ENCODE data around the gene RPS6KB2. TPM values are rescaled to one million over a fixed set of nuclear protein-coding genes. Genes with fewer than 3 reads are reported as not detected.

Gene RPS6KB2
- total RNA-seq, 1 experiment from 2014 or later: 58.8 TPM

DNA sequence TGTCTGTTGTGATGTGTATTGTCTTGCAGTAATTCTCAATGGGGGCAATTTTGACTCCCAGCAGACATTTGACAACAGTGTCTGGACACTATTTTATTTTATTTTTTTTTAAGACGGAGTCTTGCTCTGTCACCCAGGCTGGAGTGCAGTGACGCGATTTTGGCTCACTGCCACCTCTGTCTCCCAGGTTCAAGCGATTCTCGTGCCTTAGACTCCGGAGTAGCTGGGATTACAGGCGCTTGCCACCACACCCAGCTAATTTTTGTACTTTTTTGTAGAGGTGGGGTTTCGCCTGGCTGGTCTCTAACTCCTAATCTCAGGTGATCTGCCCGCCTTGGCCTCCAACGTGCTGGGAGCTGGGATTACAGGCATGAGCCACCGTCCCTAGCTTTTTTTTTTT is 1.4 kb downstream of the RPS6KB2 start:
- Histone ChIP-seq H3K27ac (ENCODE audit: low read depth, low read length, poor library complexity, severe bottlenecking) (no peak overlapping the region), H3K9me3 (ENCODE audit: low read depth, low read length, poor library complexity, severe bottlenecking) (no peaks in the 10 kb centered on the region), H3K4me3 (ENCODE audit: low read depth, low read length, poor library complexity, severe bottlenecking) (no peak overlapping the region), H3K27me3 (replicated peaks; ENCODE audit: insufficient read depth, low read depth, low read length, poor library complexity) (no peaks in the 10 kb centered on the region), H3K4me1 (ENCODE audit: insufficient read depth, low read length, poor library complexity, severe bottlenecking) (peaks cover 11% of the 10 kb centered on the region), H3K36me3 (ENCODE audit: insufficient read depth, low read length, poor library complexity, severe bottlenecking) (peaks cover 20% of the 10 kb centered on the region)
- no peak for DNase-seq (ENCODE audit: low spot score)
- TF ChIP-seq EZH2 (IDR thresholded peaks at IDR 0.05; ENCODE audit: borderline replicate concordance, low read depth, low read length, poor library complexity, severe bottlenecking): no peak
- TF ChIP-seq, protein P1, sequence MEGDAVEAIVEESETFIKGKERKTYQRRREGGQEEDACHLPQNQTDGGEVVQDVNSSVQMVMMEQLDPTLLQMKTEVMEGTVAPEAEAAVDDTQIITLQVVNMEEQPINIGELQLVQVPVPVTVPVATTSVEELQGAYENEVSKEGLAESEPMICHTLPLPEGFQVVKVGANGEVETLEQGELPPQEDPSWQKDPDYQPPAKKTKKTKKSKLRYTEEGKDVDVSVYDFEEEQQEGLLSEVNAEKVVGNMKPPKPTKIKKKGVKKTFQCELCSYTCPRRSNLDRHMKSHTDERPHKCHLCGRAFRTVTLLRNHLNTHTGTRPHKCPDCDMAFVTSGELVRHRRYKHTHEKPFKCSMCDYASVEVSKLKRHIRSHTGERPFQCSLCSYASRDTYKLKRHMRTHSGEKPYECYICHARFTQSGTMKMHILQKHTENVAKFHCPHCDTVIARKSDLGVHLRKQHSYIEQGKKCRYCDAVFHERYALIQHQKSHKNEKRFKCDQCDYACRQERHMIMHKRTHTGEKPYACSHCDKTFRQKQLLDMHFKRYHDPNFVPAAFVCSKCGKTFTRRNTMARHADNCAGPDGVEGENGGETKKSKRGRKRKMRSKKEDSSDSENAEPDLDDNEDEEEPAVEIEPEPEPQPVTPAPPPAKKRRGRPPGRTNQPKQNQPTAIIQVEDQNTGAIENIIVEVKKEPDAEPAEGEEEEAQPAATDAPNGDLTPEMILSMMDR (conservative IDR thresholded peaks at IDR 0.05; ENCODE audit: low read depth, low read length): no peak
- BruUV-seq (replicated peaks): no TSS peak
- POLR2A ChIA-PET (ENCODE audit: low non-redundant PET): interaction anchor here (0.6 kb wide), 1 partner anchor 53 kb away, joined by 7 read pairs; the partner anchor contains the start of gene AIP
- CTCF ChIA-PET: no interaction called here
- intact Hi-C loops (cut with micrococcal nuclease; ENCODE audit: unreplicated experiment): no loop called here

DNA sequence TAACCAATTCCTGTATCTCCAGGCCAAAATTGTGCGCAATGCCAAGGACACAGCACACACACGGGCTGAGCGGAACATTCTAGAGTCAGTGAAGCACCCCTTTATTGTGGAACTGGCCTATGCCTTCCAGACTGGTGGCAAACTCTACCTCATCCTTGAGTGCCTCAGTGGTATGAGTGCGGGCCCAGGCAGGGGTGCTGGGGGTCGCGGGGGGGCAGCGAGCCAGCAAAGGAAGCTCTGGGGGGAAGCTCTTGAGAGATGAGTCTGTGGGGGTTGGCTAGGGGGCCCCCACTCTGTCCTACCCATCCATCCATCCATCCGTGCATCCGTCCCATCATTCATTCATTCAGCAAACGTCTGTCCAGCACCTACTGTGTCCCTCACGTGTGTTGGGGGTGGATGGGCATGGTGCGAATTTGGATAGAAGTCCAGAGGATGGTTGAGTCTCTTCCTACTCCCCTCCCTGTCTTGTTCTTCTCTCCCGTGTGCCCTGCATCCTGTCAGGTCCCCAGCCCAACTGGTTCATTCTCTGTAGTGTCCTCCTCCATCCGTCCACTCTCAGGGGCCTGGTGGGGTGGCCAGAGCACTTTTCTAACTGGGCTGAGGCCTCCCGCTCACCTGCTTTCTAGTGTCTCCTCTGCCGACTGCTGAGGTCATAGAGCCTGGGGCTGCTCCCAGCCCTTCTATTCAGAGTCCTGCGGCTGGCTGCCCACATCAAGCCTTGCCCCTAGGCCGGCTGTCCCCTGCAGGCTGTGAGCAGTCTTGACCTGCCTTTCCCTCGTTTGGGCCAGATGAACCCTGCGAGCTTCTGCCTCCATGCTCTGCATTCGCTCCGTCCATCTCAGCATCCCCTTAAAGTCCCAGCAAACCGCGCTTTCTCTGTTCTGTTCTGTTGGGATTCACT is 3.3 kb downstream of the RPS6KB2 start:
- Histone ChIP-seq H3K9me3 (ENCODE audit: low read depth, low read length, poor library complexity, severe bottlenecking) (no peaks in the 10 kb centered on the region), H3K36me3 (ENCODE audit: insufficient read depth, low read length, poor library complexity, severe bottlenecking) (peaks cover 21% of the 10 kb centered on the region), H3K4me1 (ENCODE audit: insufficient read depth, low read length, poor library complexity, severe bottlenecking) (peaks cover 11% of the 10 kb centered on the region), H3K4me3 (ENCODE audit: low read depth, low read length, poor library complexity, severe bottlenecking) (no peak overlapping the region), H3K27me3 (replicated peaks; ENCODE audit: insufficient read depth, low read depth, low read length, poor library complexity) (no peaks in the 10 kb centered on the region), H3K27ac (ENCODE audit: low read depth, low read length, poor library complexity, severe bottlenecking) (no peak overlapping the region)
- TF ChIP-seq, protein P1 (conservative IDR thresholded peaks at IDR 0.05; ENCODE audit: low read depth, low read length): no peak
- TF ChIP-seq EZH2 (IDR thresholded peaks at IDR 0.05; ENCODE audit: borderline replicate concordance, low read depth, low read length, poor library complexity, severe bottlenecking): no peak
- POLR2A ChIA-PET (ENCODE audit: low non-redundant PET): no interaction called here
- CTCF ChIA-PET: no interaction called here
- no TSS peak for BruUV-seq (replicated peaks)
- intact Hi-C loops (cut with micrococcal nuclease; ENCODE audit: unreplicated experiment): no loop called here
- DNase-seq (ENCODE audit: low spot score): no peak

DNA sequence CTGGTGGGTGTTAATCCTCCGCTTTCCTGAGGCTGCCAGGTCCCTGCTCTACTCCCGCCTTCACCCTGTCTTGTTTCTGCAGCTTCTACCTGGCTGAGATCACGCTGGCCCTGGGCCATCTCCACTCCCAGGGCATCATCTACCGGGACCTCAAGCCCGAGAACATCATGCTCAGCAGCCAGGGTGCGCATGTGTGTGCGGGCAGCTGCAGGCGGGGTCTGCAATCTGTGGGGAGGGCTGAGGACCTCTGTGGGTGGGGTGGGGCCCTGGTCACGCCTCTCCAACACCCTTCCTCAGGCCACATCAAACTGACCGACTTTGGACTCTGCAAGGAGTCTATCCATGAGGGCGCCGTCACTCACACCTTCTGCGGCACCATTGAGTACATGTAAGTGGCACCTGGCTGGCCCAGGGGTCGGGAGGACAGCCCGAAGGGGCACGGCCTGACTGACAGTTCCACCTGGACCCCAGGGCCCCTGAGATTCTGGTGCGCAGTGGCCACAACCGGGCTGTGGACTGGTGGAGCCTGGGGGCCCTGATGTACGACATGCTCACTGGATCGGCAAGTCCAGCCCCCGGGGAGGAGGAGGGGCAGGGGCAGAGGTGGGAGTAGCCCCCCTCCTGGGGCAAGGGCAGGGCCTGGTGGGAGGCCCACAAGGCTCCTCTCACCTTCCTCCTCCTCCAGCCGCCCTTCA is 4.5 kb downstream of the RPS6KB2 start:
- H3K4me1 ChIP-seq (ENCODE audit: insufficient read depth, low read length, poor library complexity, severe bottlenecking): peaks cover 8% of the 10 kb centered on the region
- CTCF ChIA-PET: no interaction called here
- intact Hi-C loops (cut with micrococcal nuclease; ENCODE audit: unreplicated experiment): no loop called here
- H3K27ac ChIP-seq (ENCODE audit: low read depth, low read length, poor library complexity, severe bottlenecking): no peak overlapping the region
- H3K36me3 ChIP-seq (ENCODE audit: insufficient read depth, low read length, poor library complexity, severe bottlenecking): peaks cover 26% of the 10 kb centered on the region
- H3K4me3 ChIP-seq (ENCODE audit: low read depth, low read length, poor library complexity, severe bottlenecking): no peak overlapping the region
- no peaks in the 10 kb centered on the region for H3K9me3 ChIP-seq (ENCODE audit: low read depth, low read length, poor library complexity, severe bottlenecking)
- no peaks in the 10 kb centered on the region for H3K27me3 ChIP-seq (replicated peaks; ENCODE audit: insufficient read depth, low read depth, low read length, poor library complexity)
- POLR2A ChIA-PET (ENCODE audit: low non-redundant PET): no interaction called here
- TF ChIP-seq, protein P1 (conservative IDR thresholded peaks at IDR 0.05; ENCODE audit: low read depth, low read length): no peak
- no peak for TF ChIP-seq EZH2 (IDR thresholded peaks at IDR 0.05; ENCODE audit: borderline replicate concordance, low read depth, low read length, poor library complexity, severe bottlenecking)
- no TSS peak for BruUV-seq (replicated peaks)
- DNase-seq (ENCODE audit: low spot score): no peak
